ENCODE data around the gene P3H3.

The P3H3 gene

DNA sequence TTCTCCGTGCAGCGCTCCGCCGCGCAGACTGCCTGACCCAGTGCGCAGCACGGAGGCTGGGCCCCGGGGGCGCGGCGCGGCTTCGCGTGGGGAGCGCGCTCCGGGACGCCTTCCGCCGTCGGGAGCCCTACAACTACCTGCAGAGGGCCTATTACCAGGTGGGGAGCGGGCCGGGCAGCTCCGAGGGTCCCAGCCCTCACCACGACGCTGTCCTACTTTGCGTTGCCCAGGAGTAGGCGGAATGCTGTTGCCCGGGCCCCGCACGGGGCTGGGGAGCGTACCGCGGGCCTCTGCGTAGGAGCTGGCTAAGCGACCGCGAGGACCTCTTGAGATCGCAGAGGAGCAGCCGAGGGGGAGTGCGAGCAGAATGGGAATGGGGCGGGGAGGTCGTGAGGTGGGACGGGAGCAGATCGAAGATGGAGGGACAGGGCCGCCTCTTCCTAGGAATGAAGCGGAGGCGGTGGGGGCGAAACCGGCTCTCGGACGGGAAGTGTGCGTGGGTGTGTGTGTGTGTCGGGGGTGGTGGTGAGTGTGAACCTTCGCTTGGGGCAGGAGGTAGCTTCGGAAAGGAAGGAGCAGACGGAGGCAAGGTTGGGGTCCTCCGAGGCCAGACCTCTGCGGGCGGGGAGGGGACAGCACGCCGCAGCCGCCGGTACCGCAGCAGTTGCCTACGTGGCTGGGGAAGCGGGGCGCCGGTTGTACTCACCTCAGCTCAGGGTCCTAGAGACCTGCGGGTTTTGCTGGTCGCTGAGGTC, 751 bp downstream of the P3H3 start:
- DNase-seq, result peak; percentile 73

DNA sequence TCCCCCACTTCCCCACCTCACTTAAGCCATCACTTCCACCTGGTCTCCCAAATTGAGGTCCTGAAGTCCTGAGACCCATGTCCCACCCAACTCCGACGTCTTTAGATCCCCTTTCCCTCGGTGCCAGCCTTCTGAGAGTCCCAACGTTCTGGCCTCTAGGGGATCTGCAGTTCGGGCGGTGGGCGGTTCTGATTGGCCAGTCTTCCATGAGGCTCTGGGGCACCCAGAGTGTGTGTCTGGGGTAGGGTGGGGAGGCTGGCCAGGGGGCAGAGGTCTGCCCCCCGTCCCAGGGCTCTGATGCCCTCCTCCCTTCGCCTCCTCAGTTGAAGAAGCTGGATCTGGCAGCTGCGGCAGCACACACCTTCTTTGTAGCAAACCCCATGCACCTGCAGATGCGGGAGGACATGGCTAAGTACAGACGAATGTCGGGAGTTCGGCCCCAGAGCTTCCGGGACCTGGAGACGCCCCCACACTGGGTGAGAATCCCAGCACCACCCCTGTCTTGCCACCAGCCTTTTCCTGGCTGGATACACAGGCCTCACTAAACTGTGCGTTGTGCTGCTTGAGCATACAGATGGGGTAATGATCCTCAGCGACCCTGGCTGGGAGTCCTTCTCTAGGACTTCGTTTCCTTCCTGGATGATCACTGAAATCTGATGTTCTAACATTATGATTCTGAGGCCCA, 1.5 kb downstream of the P3H3 start:
- no peak for DNase-seq

DNA sequence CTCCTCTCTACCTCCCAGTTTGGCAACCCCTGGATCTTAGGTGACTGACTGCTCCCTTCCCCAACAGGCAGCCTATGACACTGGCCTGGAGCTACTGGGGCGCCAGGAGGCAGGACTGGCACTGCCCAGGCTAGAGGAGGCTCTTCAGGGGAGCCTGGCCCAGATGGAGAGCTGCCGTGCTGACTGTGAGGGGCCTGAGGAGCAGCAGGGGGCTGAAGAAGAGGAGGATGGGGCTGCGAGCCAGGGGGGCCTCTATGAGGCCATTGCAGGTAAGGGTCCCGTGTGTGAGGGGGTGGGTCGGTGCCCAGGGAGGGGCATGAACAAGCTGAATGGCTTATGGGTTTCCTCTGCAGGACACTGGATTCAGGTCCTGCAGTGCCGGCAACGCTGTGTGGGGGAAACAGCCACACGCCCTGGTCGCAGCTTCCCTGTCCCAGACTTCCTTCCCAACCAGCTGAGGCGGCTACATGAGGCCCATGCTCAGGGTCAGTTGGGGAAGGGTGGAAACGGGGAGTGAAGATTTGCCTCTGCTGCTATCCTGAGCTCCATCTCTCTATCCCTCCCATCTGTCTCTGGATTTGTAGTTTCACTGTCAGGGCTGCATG, 2.2 kb downstream of the P3H3 start:
- DNase-seq, result no peak

DNA sequence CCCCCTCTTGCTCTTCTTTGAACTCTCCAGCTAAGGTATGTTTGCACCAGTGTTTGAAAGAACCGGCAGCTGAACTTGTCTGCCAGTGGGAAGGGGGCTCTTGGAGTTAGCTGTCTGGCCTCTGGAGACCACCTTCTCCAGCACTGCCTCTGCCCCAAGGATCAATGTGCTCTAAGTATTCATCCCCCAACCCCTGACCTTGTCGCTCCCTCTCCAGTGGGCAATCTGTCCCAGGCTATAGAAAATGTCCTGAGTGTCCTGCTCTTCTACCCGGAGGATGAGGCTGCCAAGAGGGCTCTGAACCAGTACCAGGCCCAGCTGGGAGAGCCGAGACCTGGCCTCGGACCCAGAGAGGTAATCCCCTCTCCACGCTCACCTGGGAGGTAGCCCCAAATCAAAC, 2.8 kb downstream of the P3H3 start:
- DNase-seq, result no peak

- DNase-seq, result no peak
Measured at GRCh38 chr12:6831450-6831995, 3.3 kb downstream of the P3H3 start.

- no peak for DNase-seq
Measured at GRCh38 chr12:6832125-6832524, 3.9 kb downstream of the P3H3 start.

DNA sequence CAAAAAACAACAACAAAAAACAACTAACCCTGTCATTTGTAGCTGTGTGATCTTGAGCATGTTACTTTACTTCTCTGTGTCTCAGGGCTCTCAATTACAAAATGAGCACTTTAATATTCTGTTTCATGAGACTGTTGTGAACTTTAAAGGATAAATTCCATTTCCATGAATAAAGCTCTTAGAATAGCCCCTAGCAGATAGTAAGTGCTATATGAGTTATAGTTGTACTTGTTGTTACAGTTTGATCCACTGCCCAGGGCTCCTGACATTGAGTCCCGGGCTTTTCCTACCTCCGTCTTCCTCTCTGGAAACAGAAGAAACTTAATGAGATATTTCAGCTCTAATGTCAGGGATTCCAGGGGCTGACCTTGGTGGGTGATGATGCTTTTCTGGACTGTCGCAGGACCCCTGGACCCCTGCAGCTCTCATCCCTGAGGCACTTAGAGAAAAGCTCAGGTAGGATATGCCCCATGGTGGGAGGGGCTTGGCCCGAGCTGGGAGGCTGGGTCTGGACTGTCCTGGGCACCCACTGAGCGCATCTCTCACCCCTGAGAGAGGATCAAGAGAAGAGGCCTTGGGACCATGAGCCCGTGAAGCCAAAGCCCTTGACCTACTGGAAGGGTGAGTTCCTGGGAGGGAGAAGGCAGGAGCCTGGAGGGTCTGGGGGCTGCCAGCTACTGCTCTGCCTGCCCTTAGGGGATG, 5.1 kb downstream of the P3H3 start:
- DNase-seq, result no peak

GRCh38 chr12:6834254-6834653, 6.0 kb downstream of the P3H3 start:
- DNase-seq, result no peak

GRCh38 chr12:6834873-6835272, 6.7 kb downstream of the P3H3 start:
- DNase-seq, result no peak

GRCh38 chr12:6836851-6837250, 8.6 kb downstream of the P3H3 start:
- DNase-seq, result no peak

GRCh38 chr12:6837370-6838060, 9.3 kb downstream of the P3H3 start:
- DNase-seq, result no peak

GRCh38 chr12:6838854-6839253, 10.6 kb downstream of the P3H3 start:
- no peak for DNase-seq

DNA sequence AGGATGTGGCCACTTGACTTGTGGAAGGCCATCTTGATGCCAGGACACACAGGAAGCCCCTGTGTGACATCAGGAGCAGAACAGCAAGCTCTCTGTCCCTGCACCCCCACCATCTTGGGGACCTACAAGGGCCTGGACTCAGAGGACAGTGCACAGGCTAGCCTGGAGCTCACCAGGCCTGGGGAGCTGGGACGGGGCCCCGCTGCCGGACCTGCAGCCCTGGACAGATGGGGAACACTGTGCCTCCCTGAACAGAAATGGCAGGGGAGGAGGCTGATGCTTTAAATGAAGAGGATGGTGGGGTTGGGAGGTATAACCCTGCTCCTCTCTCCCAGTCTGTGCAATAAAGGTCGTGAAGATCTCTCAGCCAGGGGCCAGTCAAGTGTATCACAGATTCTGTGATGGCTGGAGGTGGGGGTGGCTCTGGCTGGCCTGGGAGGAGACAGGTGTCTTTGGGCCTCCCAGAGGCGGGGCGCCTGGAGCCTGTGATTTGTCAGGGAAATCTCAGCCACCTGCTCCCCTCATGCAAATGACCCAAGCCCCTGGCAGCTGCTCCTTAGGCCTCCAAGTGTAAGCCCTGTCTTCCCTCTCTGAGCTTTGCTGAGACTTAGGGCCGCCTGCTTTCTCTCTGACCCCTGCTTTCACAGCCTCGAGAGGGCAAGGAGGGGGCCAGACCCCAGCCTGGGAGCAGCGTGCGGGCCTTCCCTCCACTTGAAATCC, 11.4 kb downstream of the P3H3 start:
- no peak for DNase-seq

DNA sequence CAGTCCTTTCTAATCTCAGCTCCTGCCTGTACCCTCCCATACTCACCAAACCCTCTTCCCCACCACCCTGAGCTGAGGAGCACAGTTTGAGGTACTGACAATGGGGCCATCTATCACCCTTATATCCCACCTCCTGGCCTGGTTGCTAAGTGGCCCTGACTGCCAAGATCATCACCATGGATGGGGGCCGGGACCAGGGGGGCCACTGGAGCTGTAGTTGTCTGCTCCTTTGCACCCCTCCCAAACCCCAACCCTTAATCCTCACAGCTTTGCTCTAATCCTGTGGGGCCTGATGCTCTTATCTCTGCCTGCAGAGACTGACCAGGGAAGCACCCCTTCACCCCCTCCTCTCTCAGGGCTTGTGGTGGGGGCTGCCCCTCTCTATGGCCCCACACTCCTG, 12.1 kb downstream of the P3H3 start:
- no peak for DNase-seq

- DNase-seq, result no peak
Measured at GRCh38 chr12:6840761-6841515, 12.7 kb downstream of the P3H3 start, which contains the start of gene GNB3. Gene GNB3 (plus strand): TSS chr12:6840925. CDS start chr12:6841288, 363 bp downstream.

DNA sequence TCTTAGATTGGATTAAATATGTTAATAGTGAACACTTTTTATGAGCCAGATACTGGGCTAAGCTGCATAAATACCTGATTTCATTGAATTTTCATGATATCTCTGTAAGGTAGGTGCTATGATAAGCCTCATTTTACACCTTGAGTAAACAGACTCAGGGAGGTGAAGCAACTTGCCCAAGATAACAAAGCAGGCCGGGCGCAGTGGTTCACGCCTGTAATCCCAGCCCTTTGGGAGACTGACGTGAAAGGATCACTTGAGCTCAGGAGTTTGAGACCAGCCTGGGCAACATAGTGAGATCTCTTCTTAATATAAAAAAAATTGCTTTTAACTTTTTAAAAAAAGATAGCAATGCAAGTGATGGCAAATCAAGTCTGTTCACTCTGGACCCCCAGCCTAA, 13.9 kb downstream of the P3H3 start:
- DNase-seq, result no peak

- no peak for DNase-seq
Measured at GRCh38 chr12:6843118-6843902, 15.1 kb downstream of the P3H3 start.

DNA sequence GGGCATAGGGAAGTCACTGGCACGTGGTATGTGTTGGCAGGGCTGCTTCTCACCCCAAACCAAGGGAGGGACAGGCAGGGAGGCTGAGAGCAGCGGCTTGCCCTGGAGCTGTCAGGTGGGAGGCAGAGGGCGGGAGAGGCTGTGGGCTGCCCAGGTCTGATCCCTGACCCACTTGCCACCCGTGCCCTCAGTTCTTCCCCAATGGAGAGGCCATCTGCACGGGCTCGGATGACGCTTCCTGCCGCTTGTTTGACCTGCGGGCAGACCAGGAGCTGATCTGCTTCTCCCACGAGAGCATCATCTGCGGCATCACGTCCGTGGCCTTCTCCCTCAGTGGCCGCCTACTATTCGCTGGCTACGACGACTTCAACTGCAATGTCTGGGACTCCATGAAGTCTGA, 17.2 kb downstream of the P3H3 start:
- no peak for DNase-seq

- DNase-seq, result no peak
Measured at GRCh38 chr12:6846316-6846869, 18.2 kb downstream of the P3H3 start.

GRCh38 chr12:6847676-6848075, 19.5 kb downstream of the P3H3 start:
- DNase-seq, result no peak
